Activated CD4-positive, alpha-beta T cell treated with anti-CD3 and anti-CD28 coated beads, Interleukin-2, amount 10 ng/mL, durations not matched to agents 24 days and 14 days (primary cell): ENCODE results near the gene SF3A2. TPM values are rescaled to one million over a fixed set of nuclear protein-coding genes. Genes with fewer than 3 reads are reported as not detected.

Experiments used
- DNase-seq: peaks from one replicate; pipeline ENCODE4 v3.0.0; 2022
- H3K27ac Mint-ChIP-seq: one replicate; pipeline ENCODE4 v1.8.0; 2022; ENCODE audit warnings: mild to moderate bottlenecking, mixed read lengths
- H3K27me3 Mint-ChIP-seq: one replicate; pipeline ENCODE4 v1.8.0; 2022; ENCODE audit warnings: mixed read lengths
- H3K36me3 Mint-ChIP-seq: one replicate; pipeline ENCODE4 v1.8.0; 2022; ENCODE audit warnings: low read depth, mild to moderate bottlenecking, mixed read lengths
- H3K4me1 Mint-ChIP-seq: one replicate; pipeline ENCODE4 v1.8.0; 2021; ENCODE audit warnings: mixed read lengths
- H3K4me3 Mint-ChIP-seq: one replicate; pipeline ENCODE4 v1.8.0; 2022; ENCODE audit warnings: mild to moderate bottlenecking, moderate library complexity, mixed read lengths
- H3K9me3 Mint-ChIP-seq: one replicate; pipeline ENCODE4 v1.8.0; 2021; ENCODE audit warnings: mixed read lengths
- intact Hi-C: fragments of 100-400 bp; cut with micrococcal nuclease; formaldehyde crosslinking; loops from one replicate; pipeline ENCODE4 v1.15.1; 2023
- total RNA-seq: library from RNA; stranded (reverse); gene quantifications from 2 replicates; pipeline ENCODE4 v1.2.3, GENCODE V29; 2022

Gene SF3A2
- total RNA-seq = 159 and 171 TPM in 2 replicates

DNA sequence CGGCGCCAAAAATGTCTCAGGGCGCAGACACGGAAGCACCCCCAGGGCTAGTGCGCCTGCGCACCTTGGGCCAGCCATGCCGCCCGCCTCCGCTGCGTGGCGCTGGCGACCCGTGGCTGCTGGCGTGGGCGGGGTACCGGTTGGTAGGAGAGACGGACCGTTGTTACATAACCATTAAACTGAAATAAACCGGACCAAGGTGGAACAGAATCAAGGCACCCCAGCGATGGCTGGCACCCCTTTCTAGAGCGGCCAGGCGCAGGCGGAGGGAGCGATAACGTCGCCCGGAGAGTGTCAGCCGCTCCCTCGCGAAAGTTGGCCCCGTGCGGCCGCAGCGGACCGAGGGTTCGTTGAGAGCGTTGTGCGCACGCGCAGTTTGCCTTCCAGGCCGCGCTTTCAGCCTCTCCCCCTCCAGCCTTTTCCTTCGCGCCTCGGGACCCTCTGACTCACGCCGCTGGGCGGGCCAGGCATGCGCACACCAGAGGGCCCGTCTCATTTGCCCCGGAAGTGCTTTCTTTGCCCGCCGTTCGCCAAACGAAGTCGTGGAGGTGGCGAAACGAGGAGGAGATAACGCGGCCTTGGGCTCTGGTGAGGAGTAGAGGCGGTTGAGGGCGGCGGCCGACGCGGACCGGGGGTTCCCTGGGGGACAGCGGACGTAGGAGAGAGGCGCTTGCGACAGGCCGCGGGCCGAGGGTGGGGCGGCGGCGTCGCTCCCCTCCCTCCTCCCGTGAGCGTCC is at the start of gene SF3A2, which contains the start of gene PLEKHJ1:
TSS of gene SF3A2 (plus strand) at position 511 of the 737 bp plus-strand sequence. CDS start 6,595 bp downstream, outside the sequence.
TSS of gene PLEKHJ1 (minus strand) at position 16 of the 737 bp plus-strand sequence. CDS start 81 bp downstream, outside the sequence.
- intact Hi-C loops = loop anchor here (1.0 to 5.0 kb wide), 6 partner anchors 33 to 155 kb away; partner anchors contain the start of gene AP3D1
- Mint-ChIP-seq H3K4me1 (peaks cover 55% of the 10 kb centered on the region), H3K9me3 (no peaks in the 10 kb centered on the region), H3K4me3 (peak within 1 kb of the TSS; percentile 100), H3K27ac (peak within 1 kb of the TSS; percentile 100), H3K27me3 (peaks cover 2% of the 10 kb centered on the region), H3K36me3 (peaks cover 56% of the 10 kb centered on the region)
- DNase-seq = peak; percentile 100

DNA sequence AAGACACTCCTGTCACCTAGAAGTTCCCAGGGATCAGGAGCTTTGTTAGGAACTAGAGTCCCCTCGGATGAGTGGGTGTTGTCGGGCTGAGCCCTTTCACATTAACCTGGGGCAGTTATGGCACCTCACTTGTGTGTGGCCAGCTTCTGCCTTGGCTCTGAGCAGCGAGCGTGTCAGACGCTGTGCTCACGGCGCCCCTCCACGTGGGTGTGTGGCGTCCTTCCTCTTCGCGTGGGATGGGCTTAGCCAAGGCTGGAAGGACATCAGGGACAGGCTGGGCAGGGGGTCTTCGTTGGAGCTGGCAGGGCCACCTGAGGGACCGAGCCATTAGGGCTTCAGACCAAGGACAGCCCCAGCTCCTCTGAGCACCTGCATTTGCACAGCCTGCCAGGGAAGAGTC is 49.5 kb upstream of the SF3A2 start:
- Mint-ChIP-seq H3K27me3 (no peaks in the 10 kb centered on the region), H3K4me3 (no peak overlapping the region), H3K36me3 (peaks cover 54% of the 10 kb centered on the region), H3K27ac (no peak overlapping the region), H3K9me3 (no peaks in the 10 kb centered on the region), H3K4me1 (peaks cover 10% of the 10 kb centered on the region)
- intact Hi-C loops = no loop called here
- DNase-seq = no peak

- peaks cover 59% of the 10 kb centered on the region for H3K36me3 Mint-ChIP-seq
- intact Hi-C loops = no loop called here
- no peak overlapping the region for H3K4me3 Mint-ChIP-seq
- H3K27me3 Mint-ChIP-seq = no peaks in the 10 kb centered on the region
- peaks cover 10% of the 10 kb centered on the region for H3K4me1 Mint-ChIP-seq
- no peak for DNase-seq
- H3K27ac Mint-ChIP-seq = no peak overlapping the region
- H3K9me3 Mint-ChIP-seq = no peaks in the 10 kb centered on the region
Measured at GRCh38 chr19:2188708-2189385, 47.8 kb upstream of the SF3A2 start.

- Mint-ChIP-seq H3K4me1 (peaks cover 5% of the 10 kb centered on the region), H3K27ac (no peak overlapping the region), H3K9me3 (no peaks in the 10 kb centered on the region), H3K36me3 (peaks cover 54% of the 10 kb centered on the region), H3K27me3 (no peaks in the 10 kb centered on the region), H3K4me3 (no peak overlapping the region)
- intact Hi-C loops = no loop called here
- DNase-seq = no peak
Measured at GRCh38 chr19:2189880-2190279, 46.7 kb upstream of the SF3A2 start.

DNA sequence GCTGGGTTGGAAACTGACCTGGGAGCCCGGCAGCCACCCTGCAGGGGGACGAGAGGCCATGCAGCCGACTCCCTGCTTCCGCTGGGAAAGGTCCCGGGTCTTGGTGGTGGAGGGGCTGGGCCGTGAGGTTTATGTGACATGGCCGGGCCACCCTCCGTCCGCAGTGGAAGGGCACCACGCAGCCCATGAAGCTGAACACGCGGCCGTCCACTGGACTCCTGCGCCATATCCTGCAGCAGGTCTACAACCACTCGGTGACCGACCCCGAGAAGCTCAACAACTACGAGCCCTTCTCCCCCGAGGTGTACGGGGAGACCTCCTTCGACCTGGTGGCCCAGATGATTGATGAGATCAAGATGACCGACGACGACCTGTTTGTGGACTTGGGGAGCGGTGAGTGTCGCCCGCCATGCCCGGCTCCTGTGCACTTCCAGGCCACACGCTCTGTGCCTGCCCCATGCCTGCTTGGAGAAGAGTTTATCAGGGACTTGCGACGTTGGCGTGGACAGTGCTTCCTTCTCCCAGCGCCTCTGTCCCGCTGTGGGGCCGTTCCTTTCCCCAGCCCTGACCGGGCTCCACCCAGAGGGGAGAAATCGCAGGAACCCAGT is 45.7 kb upstream of the SF3A2 start:
- DNase-seq = no peak
- Mint-ChIP-seq H3K27ac (no peak overlapping the region), H3K4me3 (no peak overlapping the region), H3K9me3 (no peaks in the 10 kb centered on the region), H3K4me1 (peaks cover 2% of the 10 kb centered on the region), H3K27me3 (no peaks in the 10 kb centered on the region), H3K36me3 (peaks cover 47% of the 10 kb centered on the region)
- intact Hi-C loops = no loop called here

GRCh38 chr19:2191456-2192310 is 44.9 kb upstream of the SF3A2 start:
- peaks cover 2% of the 10 kb centered on the region for H3K4me1 Mint-ChIP-seq
- no peak overlapping the region for H3K27ac Mint-ChIP-seq
- H3K36me3 Mint-ChIP-seq = peaks cover 43% of the 10 kb centered on the region
- H3K4me3 Mint-ChIP-seq = no peak overlapping the region
- intact Hi-C loops = no loop called here
- no peak for DNase-seq
- H3K9me3 Mint-ChIP-seq = no peaks in the 10 kb centered on the region
- H3K27me3 Mint-ChIP-seq = no peaks in the 10 kb centered on the region

DNA sequence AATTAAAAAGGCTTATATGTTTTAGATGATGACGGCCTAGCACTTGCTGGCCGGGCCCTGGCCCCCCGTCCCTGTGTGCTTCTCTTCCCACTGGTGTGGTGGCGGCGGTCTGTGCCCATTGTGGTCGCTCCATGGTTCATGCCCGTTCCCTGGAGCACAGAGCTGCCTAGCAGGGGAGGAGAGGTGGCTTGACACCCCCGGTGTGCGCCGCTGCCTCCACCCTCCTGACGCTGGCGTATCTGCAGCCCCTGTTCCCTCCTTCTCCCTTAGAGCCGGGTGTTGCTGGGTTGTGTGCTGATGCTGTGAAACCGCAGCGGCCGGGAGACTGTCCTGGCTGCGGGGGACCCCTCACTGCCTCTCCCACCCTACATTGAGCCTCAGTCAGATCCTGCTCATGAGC is 43.8 kb upstream of the SF3A2 start:
- no peak overlapping the region for H3K27ac Mint-ChIP-seq
- no peaks in the 10 kb centered on the region for H3K9me3 Mint-ChIP-seq
- H3K27me3 Mint-ChIP-seq = no peaks in the 10 kb centered on the region
- H3K4me1 Mint-ChIP-seq = peaks cover 2% of the 10 kb centered on the region
- H3K36me3 Mint-ChIP-seq = peaks cover 42% of the 10 kb centered on the region
- intact Hi-C loops = no loop called here
- DNase-seq = no peak
- no peak overlapping the region for H3K4me3 Mint-ChIP-seq

GRCh38 chr19:2193807-2194206 is 42.8 kb upstream of the SF3A2 start:
- Mint-ChIP-seq H3K9me3 (no peaks in the 10 kb centered on the region), H3K4me3 (no peak overlapping the region), H3K4me1 (peaks cover 2% of the 10 kb centered on the region), H3K36me3 (peaks cover 42% of the 10 kb centered on the region), H3K27me3 (no peaks in the 10 kb centered on the region), H3K27ac (no peak overlapping the region)
- intact Hi-C loops = no loop called here
- no peak for DNase-seq

DNA sequence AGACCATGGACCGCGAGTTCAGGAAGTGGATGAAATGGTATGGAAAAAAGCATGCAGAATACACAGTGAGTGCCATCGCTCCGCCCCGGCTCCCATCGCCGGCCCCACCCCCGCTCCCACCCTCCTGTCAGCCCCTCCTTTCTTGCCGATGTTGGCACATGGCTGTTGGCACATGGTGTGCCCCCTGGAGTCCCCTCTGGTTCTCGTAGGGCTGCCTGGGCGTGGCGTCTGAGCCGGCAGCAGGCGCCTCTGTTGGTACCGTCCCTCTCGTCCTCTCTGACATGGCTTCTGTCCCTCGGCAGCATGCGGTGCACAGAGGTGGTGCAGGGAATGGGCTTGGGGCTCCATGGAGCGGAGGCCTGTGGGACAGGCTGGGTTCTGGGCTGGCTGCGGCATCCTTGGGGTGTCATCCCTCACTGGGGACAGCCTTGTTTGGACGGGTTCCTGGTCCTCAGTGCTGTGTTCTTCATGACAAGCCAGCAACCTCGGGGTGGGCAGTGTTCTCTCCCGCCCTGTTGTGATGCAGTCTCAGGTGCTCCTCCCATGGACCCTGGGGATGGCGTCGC is 42.0 kb upstream of the SF3A2 start:
- no peak for DNase-seq
- Mint-ChIP-seq H3K9me3 (no peaks in the 10 kb centered on the region), H3K4me3 (no peak overlapping the region), H3K4me1 (no peaks in the 10 kb centered on the region), H3K27ac (no peak overlapping the region), H3K27me3 (no peaks in the 10 kb centered on the region), H3K36me3 (peaks cover 42% of the 10 kb centered on the region)
- intact Hi-C loops = no loop called here

DNA sequence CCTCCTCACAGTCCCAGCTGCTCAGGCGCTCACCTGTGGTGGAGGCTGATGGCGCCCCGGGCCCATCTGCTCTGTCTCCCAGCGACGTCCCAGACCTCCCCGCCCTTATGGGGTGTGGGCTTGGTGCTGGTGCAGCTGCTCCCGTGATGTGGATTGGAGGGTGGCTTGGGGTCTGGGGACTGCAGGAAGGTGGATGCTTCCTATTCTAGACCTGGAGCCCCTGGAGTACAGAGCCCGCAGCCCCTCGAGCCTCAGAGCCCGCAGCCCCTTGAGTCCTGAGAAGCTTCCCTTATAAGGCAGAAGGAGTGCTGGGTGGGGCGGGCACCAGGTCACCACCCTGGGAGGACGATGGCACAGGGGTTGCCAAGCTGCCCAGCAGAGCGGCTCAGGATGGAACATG is 41.3 kb upstream of the SF3A2 start:
- DNase-seq = no peak
- Mint-ChIP-seq H3K27ac (no peak overlapping the region), H3K4me1 (no peaks in the 10 kb centered on the region), H3K36me3 (peaks cover 42% of the 10 kb centered on the region), H3K9me3 (no peaks in the 10 kb centered on the region), H3K4me3 (no peak overlapping the region), H3K27me3 (no peaks in the 10 kb centered on the region)
- intact Hi-C loops = no loop called here

DNA sequence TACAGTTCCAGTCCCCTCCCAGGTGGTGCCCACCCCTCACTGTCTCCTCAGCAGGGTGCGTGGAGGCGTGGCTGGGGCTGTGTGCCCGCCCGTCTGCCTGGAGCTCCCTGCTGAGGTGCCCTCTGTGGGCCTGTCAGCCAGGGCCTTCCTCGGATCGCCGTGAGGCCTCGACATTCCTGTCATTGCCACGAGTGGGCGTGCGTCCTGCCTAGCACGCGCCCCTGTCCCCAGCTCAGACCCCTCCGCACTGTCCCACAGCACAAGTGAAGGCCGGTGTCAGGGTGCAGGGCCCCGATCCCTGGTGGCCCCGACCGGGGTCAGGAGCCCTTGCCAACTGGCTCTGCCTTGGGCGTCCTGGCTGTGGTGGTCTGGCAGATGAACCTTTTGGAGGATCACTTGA is 40.7 kb upstream of the SF3A2 start:
- intact Hi-C loops = no loop called here
- H3K27me3 Mint-ChIP-seq = no peaks in the 10 kb centered on the region
- no peak overlapping the region for H3K27ac Mint-ChIP-seq
- H3K9me3 Mint-ChIP-seq = no peaks in the 10 kb centered on the region
- H3K4me3 Mint-ChIP-seq = no peak overlapping the region
- no peaks in the 10 kb centered on the region for H3K4me1 Mint-ChIP-seq
- H3K36me3 Mint-ChIP-seq = peaks cover 41% of the 10 kb centered on the region
- no peak for DNase-seq

GRCh38 chr19:2197270-2197669 is 39.4 kb upstream of the SF3A2 start:
- no peak for DNase-seq
- Mint-ChIP-seq H3K27me3 (no peaks in the 10 kb centered on the region), H3K4me1 (peaks cover 2% of the 10 kb centered on the region), H3K36me3 (peaks cover 33% of the 10 kb centered on the region), H3K4me3 (no peak overlapping the region), H3K27ac (no peak overlapping the region), H3K9me3 (no peaks in the 10 kb centered on the region)
- intact Hi-C loops = no loop called here

DNA sequence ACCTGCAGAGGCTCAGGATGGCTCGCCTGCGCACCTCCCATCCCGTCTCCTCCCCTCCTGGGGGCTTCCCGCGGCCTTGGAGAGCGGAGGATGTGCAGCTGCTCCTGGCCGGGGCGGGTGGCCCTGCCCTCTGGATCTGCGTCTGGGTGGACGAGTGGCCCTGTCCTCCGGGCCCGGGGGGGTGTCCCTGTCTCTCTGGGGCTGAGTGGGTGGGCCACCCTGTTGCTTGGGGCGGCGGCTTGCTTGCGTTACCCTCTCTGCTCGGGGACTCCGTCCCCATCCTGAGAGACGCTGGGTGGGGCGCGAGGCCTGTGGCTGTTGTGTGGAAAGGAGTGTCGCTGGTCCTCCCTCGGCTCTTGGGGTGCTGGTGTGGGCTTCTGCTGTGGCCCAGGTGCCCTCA is 38.3 kb upstream of the SF3A2 start:
- H3K36me3 Mint-ChIP-seq = peaks cover 27% of the 10 kb centered on the region
- H3K4me3 Mint-ChIP-seq = no peak overlapping the region
- H3K4me1 Mint-ChIP-seq = peaks cover 2% of the 10 kb centered on the region
- H3K27ac Mint-ChIP-seq = no peak overlapping the region
- no peak for DNase-seq
- H3K9me3 Mint-ChIP-seq = no peaks in the 10 kb centered on the region
- intact Hi-C loops = no loop called here
- H3K27me3 Mint-ChIP-seq = no peaks in the 10 kb centered on the region
